Hypothalamus (tissue), 51 donors: ENCODE results near the gene PITHD1.
"Not testable (repeated sequence)": the region's sequence is repeated elsewhere in the genome, so short reads cannot be mapped to it uniquely, and the experiment has no call there.

Experiments used
- DNase-seq, 51 donors: peaks; one replicate each; lab custom pipeline; 2025; lab: John Stamatoyannopoulos, UW

PITHD1 gene, protein sequence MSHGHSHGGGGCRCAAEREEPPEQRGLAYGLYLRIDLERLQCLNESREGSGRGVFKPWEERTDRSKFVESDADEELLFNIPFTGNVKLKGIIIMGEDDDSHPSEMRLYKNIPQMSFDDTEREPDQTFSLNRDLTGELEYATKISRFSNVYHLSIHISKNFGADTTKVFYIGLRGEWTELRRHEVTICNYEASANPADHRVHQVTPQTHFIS

DNA sequence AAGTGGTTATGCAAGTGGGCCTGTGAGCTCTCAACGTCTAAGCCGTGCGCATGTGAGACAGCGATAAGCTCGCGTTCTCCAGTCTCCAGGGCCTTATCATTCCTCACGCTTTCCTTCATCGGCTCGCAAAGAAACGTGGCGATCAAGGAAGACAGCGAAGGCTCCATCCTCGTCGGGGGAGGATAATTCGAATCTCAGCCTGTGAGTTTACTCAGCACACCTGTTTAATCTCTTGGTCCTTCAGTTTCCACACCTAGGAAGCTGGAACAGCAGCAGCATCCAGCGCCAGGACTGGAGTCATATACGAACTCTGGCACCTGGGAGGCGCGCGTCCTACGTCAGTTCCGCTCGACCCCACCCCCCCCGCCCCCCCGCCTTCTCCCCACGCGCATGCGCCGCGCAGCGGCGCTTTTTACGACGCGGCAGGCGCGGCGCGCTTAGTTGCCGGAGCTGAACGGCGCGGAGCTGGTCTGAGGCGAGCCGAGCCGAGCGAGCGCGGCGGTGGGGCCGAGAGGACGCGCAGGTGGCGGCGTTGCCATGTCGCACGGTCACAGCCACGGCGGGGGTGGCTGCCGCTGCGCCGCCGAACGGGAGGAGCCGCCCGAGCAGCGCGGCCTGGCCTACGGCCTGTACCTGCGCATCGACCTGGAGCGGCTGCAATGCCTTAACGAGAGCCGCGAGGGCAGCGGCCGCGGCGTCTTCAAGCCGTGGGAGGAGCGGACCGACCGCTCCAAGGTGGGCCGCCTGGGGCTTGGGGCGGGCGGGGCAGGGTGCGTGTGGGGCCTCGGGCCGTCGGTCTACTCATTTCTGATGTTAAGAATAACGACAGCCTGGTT, at the start of gene PITHD1:
Gene PITHD1 (plus strand): TSS at position 440 of the 836 bp plus-strand sequence. CDS start 98 bp downstream, at position 538.
- peak; percentile 29 to 91 (median 66) for DNase-seq

DNA sequence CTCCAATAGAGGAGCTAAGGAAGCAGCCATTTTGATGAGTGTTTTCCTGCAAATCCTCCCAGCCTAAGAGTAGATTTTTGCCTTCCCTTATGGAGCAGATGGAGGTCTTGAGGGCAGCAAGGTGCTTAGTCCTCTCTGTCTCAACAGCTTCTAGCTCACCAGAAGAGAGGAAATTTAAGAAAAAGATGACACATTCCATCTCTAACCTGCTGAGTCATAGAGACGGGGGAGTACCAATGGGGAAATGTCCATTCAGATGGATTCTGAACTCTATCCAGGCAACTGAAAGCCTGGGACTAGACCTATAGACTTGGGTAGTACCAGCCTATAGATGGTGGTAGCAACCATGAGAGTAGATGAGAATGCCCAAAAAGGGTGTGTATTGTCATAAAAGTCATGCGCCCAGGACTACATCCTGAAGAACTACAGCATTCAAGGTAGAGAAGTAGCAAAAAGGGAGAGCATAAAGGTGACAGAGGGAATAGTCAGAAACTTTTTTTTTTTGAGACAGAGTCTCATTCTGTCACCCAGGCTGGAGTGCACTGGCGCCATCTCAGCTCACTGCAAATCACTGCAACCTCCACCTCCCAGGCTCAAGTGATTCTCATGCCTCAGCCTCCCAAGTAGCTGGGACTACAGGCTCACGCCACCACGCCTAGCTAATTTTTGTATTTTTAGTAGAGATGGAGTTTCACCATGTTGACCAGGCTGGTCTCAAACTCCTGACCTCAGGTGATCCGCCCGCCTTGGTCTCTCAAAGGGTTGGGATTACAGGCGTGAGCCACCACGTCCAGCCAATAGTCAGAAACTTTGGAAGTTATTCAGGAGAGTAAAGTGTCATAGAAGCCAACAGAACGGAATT, 45.6 kb upstream of the PITHD1 start:
- DNase-seq = no peak

DNA sequence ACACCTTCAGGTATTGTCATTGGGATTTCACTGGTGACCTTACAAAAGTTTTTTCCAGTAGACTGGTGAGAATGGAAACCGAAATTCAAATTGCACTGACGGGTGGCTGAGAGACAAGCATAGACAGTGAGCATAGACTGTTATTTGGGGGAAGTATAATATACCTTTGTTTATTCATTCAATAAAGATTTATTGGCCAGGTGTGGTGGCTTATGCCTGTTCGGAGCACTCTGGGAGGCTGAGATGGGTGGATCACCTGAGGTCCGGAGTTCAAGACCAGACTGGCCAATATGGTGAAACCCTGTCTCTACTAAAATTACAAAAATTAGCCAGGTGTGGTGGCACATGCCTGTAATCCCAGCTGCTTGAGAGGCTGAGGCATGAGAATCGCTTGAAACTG, 44.9 kb upstream of the PITHD1 start:
- not testable (repeated sequence) for DNase-seq

DNA sequence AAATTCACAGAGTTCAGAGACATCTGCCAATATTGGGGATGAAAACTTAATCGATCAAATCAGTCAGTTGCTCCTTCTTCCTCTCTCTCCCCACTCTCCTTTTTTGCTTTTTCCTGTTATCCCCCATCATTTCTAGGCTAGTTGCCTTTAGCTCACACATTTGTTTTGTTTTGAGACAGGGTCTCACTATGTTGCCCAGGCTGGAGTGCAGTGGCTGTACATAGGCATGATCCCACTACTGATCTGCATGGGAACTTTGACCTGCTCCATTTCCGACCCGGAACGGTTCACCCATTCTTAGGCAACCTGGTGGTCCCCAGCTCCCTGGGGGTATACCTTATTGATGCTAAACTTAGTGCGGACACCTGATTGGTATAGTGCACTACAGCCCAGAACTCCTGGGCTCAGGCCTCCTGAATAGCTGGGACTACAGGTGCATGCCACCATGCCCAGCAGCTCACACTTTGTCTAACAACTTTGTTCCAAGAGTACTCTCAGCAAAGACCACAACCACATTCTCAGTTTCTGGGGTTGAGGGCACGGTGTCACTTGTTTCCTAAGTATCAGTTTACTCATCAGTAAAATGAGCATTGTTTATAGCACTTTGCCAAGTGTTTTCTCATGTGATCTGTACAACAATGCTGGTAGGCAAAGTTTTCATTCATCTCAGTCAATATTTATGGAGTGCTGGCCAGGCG, 41.6 kb upstream of the PITHD1 start:
- no peak for DNase-seq

DNA sequence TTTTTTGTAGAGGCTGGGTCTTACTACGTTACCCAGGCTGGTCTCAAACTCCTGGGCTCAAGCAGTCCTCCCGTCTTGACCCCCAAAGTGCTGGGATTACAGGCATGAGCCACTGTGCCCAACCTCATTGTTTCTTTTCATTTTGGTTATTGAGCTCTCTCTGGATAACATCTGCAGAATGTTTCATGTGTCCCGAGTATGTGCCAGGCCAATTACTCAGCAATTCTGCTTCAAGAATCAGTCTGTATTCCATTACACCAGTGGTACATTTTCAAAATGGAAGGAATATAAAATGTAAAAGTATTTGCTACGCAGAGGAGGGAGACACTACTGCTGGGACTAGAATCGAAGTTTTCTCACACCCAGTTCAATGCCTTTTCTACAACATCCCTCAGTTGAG, 36.6 kb upstream of the PITHD1 start:
- no peak for DNase-seq

DNA sequence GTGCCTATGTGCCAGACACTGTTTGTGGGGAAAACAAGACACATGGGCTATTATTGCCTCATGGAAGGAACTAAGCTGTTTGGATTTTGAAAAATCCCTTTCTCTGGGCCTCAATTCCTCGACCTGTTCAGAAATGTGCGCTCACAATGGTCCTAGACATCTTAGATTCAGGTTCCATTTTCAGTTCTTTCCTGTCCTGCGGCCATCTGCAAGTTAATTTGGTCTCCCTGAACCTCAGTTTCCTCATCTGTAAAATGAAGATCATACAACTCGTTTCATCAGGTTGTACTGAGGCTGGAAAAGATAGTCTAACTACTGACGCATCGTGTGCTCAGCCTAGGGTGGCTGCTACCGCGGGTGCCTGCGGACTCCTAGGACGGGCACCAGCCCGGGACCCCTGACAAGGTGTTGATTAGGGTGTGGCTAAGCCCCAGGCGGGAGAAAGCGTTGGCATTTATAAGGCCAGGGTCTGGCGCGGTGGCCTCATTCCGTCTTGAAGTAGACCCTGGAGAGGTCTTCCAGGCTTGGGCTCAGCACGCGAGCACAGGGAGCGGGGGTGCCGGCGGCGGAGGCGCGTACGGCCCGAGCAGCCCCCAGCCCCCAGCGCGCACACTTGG, 35.4 kb upstream of the PITHD1 start:
- peak in 5 of 51 donors; percentile 37 to 52 (median 50) for DNase-seq

DNA sequence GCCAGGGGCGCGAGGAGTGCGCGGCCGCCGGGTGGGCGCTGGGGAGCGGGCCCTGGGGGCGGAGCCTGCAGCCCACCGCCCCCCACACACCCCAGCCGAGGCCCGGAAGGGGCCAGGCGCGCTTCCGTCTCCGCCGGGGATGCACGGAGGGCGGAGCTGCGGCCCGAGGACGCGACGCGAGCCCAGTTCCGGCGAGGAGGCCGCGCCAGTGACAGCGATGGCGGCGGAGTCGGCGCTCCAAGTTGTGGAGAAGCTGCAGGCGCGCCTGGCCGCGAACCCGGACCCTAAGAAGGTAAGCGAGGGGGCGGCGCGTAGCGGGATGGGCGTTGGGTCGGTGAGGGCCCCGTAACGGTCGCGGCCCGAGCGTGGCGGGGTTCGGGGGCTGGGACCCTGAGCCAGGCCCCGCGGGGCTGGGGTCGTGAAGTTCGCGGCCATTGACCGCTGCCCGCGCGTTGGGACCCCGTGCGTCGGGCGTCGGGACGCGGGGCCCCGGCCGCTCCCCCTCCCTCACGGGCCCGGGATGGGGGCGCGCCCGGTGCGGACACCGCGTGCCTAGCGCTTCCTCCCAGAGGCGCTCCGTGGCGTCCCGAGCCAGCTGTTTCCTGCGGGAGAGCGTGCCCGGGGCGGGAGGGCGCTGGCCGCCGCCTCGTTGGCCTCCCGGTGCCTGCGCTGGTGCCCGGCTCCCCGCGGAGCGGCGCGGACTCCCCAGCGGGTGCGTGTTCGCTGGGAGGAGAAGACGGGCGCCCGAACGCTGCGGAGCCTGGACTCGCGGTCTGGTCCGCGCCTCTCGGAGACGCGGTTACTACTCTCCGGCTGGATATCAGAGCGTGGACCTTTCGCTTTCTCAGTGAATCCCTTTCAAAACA, 34.7 kb upstream of the PITHD1 start, which contains the start of gene ELOA:
Gene ELOA (plus strand): TSS at position 185 of the 866 bp plus-strand sequence. CDS start 33 bp downstream, at position 218.
- peak in 46 of 51 donors; percentile 10 to 81 (median 59) for DNase-seq

DNA sequence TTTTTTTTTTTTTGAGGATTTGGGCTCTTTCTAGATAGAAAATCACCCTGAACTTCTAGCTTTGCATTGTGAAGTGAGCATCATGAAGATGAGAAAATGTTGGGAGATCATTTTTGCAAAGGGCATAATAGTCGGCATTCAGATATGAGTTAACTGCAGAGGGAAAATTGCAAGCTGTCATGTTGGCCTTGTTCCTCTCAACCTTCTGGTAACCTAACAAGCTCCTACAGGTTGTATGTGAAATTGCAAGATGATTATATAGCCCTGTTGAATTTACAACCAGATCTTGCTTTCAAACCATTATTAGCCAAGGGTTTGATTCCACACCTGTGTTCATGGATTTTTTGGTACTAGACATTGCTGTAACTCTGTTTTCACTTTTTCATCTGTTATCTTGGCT, 32.7 kb upstream of the PITHD1 start:
- no peak for DNase-seq

DNA sequence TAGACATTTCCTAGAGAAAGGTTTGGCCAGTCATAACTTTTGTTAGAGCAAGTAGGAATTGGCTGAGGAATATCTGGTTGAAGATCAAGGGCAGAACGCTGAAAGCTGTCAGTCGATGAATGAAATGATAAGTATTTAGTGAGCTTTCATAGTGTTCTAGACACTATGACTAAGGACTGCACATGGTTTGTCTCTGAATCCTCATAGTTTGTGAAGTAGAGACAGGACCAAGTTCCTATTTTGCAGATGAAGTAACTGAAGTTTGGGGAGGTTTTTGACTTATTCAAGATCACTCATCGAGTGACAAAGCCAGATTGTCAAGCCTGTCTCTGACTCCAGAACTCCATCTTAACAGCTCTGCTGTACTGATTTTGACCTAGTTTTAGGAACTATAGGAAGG, 30.2 kb upstream of the PITHD1 start:
- DNase-seq = no peak

DNA sequence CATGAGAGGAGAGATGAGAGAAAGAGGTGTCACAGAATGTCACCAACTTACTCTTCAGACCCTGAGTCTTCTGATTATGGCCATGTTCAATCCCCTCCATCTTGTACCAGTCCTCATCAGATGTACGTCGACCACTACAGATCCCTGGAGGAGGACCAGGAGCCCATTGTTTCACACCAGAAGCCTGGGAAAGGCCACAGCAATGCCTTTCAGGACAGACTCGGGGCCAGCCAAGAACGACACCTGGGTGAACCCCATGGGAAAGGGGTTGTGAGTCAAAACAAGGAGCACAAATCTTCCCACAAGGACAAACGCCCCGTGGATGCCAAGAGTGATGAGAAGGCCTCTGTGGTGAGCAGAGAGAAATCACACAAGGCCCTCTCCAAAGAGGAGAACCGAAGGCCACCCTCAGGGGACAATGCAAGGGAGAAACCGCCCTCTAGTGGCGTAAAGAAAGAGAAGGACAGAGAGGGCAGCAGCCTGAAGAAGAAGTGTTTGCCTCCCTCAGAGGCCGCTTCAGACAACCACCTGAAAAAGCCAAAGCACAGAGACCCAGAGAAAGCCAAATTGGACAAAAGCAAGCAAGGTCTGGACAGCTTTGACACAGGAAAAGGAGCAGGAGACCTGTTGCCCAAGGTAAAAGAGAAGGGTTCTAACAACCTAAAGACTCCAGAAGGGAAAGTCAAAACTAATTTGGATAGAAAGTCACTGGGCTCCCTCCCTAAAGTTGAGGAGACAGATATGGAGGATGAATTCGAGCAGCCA, 27.0 kb upstream of the PITHD1 start:
- peak in 3 of 51 donors; percentile 3 to 13 (median 7) for DNase-seq

DNA sequence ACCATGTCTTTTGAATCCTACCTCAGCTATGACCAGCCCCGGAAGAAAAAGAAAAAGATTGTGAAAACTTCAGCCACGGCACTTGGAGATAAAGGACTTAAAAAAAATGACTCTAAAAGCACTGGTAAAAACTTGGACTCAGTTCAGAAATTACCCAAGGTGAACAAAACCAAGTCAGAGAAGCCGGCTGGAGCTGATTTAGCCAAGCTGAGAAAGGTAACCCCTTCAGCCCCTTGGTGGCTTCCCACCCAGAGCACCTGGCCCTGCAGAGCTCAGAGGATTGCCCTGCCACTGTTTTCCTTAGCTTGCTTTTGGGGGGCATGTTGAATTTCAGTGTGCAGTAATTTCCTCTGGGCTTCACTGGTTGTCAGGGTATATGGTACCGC, 26.4 kb upstream of the PITHD1 start:
- DNase-seq = no peak

DNA sequence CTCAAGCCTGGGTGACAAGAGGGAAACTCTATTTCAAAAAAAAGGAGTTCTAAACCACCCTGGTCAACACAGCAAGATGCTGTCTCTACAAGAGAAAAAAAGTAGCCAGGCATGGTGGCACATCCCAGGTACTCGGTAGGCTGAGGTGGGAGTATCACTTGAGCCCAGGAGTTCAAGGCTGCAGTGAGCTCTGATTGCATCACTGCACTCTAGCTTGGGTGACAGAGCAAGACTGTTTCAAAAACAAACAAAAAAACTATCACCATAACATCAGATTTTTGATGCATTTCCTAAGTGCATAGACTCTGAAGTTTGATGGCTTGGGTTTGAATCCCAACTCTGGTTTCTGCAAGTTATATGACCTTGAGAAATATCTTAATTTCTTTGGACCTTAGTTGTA, 25.3 kb upstream of the PITHD1 start:
- no peak for DNase-seq

DNA sequence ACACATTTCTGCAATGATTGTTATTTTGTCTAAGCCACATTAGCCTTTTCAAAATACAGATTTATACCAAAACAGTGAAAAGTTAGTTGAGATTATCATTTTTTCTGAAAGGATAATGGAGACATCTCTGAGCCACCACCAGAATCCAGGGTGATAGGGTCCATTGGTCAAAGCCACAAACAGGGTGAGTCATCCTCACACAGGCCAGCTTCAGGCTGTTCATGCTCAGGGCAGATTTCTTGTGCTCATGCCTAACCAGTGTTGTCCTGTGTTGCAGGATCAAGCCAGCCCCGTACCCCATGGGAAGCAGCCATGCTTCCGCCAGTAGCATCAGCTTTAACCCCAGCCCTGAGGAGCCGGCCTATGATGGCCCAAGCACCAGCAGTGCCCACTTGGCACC, 21.5 kb upstream of the PITHD1 start:
- no peak for DNase-seq

DNA sequence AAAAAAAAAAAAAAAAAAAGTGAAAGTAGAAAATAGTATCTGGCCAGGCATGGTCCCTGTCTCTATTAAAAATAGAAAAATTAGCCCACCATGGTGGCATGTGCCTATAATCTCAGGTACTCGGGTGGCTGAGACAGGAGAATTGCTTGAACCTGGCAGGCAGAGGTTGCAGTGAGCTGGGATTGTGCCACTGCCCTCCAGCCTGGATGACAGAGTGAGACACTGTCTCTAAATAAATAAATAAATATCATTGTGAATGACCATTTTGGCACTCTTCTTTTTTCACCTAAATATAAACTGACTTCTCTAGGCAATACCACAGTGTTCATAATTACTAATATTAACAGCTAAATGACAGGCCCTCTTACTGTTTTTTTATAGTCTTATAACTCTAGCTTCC, 20.4 kb upstream of the PITHD1 start:
- DNase-seq = no peak

DNA sequence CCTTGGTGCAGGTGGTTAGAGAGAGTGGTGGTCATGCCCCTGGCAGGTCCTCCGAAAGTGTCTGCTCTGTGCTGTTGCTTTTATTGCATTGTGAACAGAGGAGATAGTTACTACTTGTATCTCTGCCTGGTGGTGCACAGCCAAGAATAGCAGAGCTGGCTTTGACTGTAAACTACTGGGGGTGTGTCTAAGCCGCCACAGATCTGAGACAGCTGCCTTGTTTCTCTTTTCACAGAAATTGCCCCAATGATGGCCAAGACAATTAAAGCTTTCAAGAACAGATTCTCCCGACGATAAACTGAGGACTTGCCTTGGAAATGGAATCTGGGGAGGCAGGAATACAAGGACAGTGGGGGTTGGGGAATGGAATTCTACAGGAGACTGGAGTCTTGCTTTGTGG, 18.9 kb upstream of the PITHD1 start:
- peak in 28 of 51 donors; percentile 2 to 62 (median 26) for DNase-seq

DNA sequence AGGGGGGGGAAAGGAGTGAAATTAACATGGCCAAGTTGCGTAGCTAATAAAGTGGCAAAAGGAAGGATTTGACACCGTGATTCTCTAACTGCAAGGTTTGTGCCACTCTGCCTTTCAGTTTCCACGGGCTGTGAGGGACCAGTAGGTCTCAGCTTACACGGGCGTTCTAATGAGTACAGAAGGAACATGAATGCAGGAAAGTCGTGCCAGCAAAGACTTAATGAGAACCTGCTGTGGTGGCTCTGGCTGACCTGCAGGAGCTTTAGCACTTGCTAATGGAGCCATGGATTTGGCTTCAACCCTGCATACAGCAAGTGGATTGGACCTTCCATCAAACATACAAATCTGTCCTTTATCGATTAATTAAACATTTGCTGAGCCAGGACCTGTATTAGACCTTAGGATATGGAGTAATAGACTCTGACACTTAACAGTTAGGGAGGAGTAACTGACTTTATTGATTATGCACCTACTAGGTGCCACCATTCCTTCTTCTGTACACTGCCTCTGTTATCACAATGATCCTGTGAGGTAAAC, 15.1 kb upstream of the PITHD1 start:
- no peak for DNase-seq

DNA sequence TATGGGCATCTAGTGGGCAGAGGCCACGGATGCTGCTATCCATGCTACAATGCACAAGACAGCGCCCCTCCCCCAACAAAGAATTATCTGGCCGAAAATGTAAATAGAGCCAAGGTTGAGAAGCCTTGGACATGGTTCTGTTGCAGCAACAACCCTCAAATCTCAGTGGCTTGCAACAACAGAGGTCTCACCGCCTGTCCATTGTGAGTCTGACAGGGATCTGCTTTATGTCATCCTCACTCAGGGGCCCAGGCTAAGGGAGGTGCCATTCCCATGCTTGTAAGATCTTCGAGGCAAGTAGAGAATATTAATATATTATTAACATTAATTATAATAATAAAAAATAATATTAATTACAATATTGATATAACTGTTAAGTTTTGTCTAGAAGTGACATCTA, 9.5 kb upstream of the PITHD1 start:
- no peak for DNase-seq
